ENCODE results near the gene NDUFB5. TPM values are rescaled to one million over a fixed set of nuclear protein-coding genes. Genes with fewer than 3 reads are reported as not detected.

Gene NDUFB5
- total RNA-seq, 1 donor from 2014 or later = 103 TPM

GRCh38 chr3:179666030-179666429 lies 61.4 kb downstream of the NDUFB5 start:
- TF ChIP-seq CTCF (IDR thresholded peaks at IDR 0.05; ENCODE audit: insufficient read depth, low read length, poor library complexity, severe bottlenecking) = no peak
- no peak for DNase-seq (ENCODE audit: low read depth)

GRCh38 chr3:179666436-179667035 lies 61.9 kb downstream of the NDUFB5 start:
- TF ChIP-seq CTCF (IDR thresholded peaks at IDR 0.05; ENCODE audit: insufficient read depth, low read length, poor library complexity, severe bottlenecking) = no peak
- DNase-seq (ENCODE audit: low read depth) = no peak
- Histone ChIP-seq H3K4me3 (ENCODE audit: low read depth, low read length) (no peak overlapping the region), H3K36me3 (ENCODE audit: control insufficient read depth, insufficient read depth, low read length) (no peaks in the 10 kb centered on the region), H3K27me3 (ENCODE audit: control insufficient read depth, insufficient read depth, low read length) (no peaks in the 10 kb centered on the region)

More at GRCh38 chr3:179666030-179666429, 61.4 kb downstream of the NDUFB5 start:
- Histone ChIP-seq H3K27me3 (ENCODE audit: control insufficient read depth, insufficient read depth, low read length) (no peaks in the 10 kb centered on the region), H3K4me3 (ENCODE audit: low read depth, low read length) (no peak overlapping the region), H3K36me3 (ENCODE audit: control insufficient read depth, insufficient read depth, low read length) (no peaks in the 10 kb centered on the region)

DNA sequence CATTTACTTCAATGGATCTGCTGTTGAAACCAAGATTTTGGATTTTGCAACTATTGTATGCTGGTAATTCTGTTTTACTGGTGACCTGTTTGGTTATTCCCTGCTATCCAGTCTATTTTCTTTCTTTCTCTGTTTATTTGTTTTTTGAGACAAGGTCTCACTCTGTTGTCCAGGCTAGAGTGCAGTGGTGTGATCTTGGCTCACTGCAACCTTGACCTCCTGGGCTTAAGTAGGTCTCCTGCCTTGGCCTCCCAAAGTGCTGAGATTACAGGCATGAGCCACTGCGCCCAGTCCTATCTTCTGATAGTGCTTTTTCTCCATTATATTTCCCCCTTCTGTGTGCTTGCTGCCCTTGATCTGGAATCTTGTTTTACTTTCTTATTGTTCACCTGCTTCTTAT lies 63.8 kb downstream of the NDUFB5 start:
- DNase-seq (ENCODE audit: low read depth) = no peak
- no peak overlapping the region for H3K4me3 ChIP-seq (ENCODE audit: low read depth, low read length)
- H3K27me3 ChIP-seq (ENCODE audit: control insufficient read depth, insufficient read depth, low read length) = no peaks in the 10 kb centered on the region
- no peaks in the 10 kb centered on the region for H3K36me3 ChIP-seq (ENCODE audit: control insufficient read depth, insufficient read depth, low read length)
- TF ChIP-seq CTCF (IDR thresholded peaks at IDR 0.05; ENCODE audit: insufficient read depth, low read length, poor library complexity, severe bottlenecking) = no peak

DNA sequence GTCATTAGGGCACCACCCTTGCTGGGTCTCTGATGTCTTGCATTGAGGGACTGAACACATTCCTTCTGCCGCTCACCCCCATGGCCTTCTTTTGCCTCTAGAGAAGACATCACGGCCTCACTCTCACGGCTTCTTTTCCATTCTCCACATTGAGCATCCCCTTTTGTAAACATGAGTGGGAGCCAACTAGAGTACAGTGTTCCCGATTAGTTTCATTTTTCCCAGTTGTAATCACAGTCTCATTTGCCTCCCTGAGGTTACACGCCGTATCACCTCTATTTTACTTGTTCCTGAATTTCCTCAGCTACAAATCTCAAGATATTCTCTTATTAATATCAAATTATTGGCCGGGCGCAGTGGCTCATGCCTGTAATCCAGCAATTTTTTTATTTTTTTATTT lies 65.7 kb downstream of the NDUFB5 start:
- DNase-seq (ENCODE audit: low read depth) = no peak
- H3K4me3 ChIP-seq (ENCODE audit: low read depth, low read length) = no peak overlapping the region
- H3K36me3 ChIP-seq (ENCODE audit: control insufficient read depth, insufficient read depth, low read length) = no peaks in the 10 kb centered on the region
- no peak for TF ChIP-seq CTCF (IDR thresholded peaks at IDR 0.05; ENCODE audit: insufficient read depth, low read length, poor library complexity, severe bottlenecking)
- no peaks in the 10 kb centered on the region for H3K27me3 ChIP-seq (ENCODE audit: control insufficient read depth, insufficient read depth, low read length)

- Histone ChIP-seq H3K4me3 (ENCODE audit: low read depth, low read length) (no peak overlapping the region), H3K36me3 (ENCODE audit: control insufficient read depth, insufficient read depth, low read length) (no peaks in the 10 kb centered on the region), H3K27me3 (ENCODE audit: control insufficient read depth, insufficient read depth, low read length) (no peaks in the 10 kb centered on the region)
- TF ChIP-seq CTCF (IDR thresholded peaks at IDR 0.05; ENCODE audit: insufficient read depth, low read length, poor library complexity, severe bottlenecking) = no peak
- DNase-seq (ENCODE audit: low read depth) = no peak
Observed at GRCh38 chr3:179671309-179671708, 66.7 kb downstream of the NDUFB5 start.

DNA sequence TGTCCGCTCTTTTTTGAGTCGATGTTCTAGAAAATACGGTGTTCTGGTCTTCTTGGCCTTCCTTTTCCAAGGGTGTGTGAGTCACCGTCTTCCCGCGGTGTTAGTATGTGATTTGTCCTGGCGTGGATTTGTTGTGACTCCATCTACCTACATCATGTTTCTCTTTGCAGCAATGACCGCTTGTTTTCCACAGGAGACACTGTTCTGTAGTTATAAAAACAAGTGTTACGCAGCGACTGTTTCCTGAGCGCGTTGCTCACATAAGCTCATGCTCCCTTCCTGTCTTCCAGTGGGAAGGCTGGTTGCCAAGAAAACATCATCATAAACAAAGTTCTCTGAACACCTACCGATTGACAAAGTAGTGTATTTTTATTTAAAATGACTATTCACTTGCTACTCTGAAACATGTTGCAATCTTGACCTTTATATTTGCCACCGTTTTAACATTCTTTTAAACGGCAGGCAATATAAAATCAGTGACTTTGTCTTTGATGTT lies 67.2 kb downstream of the NDUFB5 start:
- Histone ChIP-seq H3K27me3 (ENCODE audit: control insufficient read depth, insufficient read depth, low read length) (no peaks in the 10 kb centered on the region), H3K4me3 (ENCODE audit: low read depth, low read length) (no peak overlapping the region), H3K36me3 (ENCODE audit: control insufficient read depth, insufficient read depth, low read length) (no peaks in the 10 kb centered on the region)
- no peak for TF ChIP-seq CTCF (IDR thresholded peaks at IDR 0.05; ENCODE audit: insufficient read depth, low read length, poor library complexity, severe bottlenecking)
- DNase-seq (ENCODE audit: low read depth) = no peak
